Stimulated activated CD4-positive, alpha-beta T cell treated with anti-CD3 and anti-CD28 coated beads, Interleukin-4, amount 100 ng/mL, for 24 hours (primary cell): ENCODE data around the gene PCNX1.

Source experiments
- DNase-seq: peaks from one replicate; pipeline ENCODE4 v3.0.0-alpha.2; 2020

PCNX1 gene

DNA sequence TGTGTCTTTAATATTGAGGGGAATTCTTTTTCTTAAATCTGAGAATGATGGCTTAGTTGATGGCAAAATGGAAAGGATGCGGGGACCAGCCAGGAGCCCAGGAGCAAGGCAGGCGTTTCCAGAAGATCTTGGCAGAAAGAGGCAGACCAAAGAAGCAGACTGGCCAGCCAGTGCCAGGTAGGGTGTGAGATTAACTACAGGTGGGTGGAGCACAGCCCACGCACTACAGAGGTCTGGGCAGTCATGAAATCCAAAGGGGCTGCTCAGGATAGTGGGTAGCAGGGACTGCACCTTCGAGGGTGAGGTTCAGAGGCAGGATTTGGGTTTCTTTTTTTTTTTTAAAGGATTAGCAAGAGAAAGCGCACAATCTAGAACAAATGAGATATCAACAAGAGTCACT, 17.7 kb upstream of the PCNX1 start:
- no peak for DNase-seq

GRCh38 chr14:70890826-70891659, 16.2 kb upstream of the PCNX1 start:
- DNase-seq, result no peak

DNA sequence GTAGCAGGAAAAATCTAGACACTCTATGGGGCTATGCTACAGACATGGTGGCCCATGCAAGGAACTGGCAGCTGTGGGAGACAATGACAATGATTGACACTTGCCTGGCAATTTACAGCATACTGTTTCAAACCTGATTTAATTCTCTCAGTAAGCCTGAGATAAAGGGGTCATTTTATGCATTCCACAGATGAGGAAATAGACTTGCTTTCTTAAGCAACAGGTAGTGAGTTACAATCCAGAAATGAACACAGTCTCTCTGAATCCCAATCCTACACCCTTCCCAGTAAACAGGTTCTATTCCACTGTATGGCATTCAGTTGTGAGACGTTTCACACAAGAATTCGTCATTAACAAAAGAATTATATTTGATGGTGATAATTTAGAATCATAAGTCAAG, 15.5 kb upstream of the PCNX1 start:
- no peak for DNase-seq

DNA sequence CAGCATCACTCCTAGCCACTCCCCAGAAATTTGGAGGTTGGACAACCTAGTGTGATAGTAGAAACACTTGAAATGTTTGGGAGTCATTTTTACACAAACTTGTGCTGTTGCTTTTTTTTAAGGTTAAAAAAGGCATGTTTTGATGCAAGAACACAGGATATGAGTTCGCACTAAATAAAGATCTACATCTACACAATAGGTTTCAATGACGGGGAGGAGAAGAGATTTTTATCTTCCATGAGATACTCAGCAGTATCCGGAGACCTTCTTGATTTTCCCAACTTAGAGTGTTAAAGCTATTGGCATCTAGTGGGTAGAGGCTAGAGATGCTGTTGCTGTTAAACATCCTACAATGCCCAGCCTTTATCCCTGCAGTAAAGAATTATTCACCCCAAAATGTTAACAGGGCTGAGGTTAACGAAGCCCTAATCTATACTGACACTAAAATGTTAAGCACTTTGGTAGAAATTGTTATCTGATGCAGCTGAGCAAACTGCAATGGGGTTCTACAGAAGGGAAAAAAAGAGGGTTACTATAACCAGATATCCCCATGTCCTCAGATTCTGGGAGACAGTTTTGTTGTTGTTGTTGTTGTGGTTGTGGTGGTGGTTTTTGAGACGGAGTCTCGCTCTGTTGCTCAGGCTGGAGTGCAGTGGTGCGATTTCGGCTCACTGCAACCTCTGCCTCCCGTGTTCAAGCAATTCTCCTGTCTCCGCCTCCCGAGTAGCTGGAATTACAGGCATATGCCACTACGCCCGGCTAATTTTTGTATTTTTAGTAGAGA, 14.0 kb upstream of the PCNX1 start:
- DNase-seq, result no peak

GRCh38 chr14:70893858-70894291, 13.4 kb upstream of the PCNX1 start:
- no peak for DNase-seq

GRCh38 chr14:70894868-70895267, 12.4 kb upstream of the PCNX1 start:
- DNase-seq, result no peak

DNA sequence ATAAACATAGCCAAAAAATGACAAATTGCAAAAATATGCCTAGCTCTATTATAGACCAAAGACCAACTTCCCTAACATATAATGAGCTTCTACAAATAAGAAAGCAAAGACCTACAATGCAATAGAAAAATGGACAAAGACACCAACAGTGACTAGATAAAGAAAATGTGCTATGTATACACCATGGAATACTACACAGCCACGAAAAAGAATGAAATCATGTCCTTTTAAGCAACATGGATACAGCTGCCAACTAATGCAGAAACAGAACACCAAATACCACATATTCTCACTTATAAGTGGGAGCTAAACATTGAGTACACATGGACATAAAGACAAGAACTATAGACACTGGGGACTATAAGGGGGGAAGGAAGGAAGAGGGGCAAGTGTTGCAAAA, 10.9 kb upstream of the PCNX1 start:
- no peak for DNase-seq

GRCh38 chr14:70896981-70897380, 10.3 kb upstream of the PCNX1 start:
- DNase-seq, result no peak

DNA sequence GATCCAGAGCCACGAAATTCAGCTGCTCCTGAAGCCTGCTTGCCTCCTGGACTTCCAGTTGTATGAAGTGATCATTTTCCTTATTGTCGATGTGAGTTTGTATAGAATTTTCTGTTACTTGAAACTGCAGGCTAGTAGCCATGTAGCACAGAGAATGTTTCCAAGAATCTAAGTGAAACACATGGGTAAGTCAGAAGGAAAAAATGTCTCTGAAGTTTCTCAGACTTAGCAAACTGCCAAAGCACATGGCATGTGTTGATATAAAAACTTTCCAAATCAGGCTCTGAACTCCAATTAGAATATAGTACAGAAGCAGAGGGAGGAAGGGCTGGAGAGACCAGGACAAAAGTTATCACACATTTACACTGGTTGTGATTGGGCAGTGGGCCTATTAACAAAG, 9.8 kb upstream of the PCNX1 start:
- no peak for DNase-seq

DNA sequence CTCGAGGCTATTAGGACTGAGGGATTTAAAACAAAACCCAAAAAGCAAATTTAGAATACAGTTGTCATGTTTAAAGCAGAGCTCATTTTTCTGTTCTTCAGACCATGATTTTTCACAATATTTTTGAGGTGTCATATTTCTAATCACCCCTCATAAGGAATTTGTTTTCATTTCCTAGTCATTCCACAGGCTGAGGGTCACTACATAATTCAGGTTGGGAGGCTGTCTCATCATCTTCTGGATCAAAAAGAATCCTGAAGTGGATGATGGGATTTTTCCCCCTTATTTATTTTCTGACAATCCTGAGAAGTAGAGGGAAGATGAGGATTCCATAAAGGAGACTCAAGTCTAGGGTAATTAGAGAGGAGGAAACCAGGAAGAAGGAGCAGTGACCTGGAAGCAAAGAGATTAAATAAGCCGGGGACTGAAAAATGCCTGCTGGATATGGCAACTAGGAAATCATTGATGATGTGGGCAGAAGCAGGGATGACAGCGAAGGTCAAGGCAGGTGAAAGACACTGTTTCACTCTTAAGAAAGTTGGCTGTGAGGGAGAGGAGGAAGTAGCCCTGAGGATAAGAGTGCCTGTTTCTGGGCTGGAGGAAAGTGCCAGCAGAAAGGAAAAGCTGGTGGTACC, 9.0 kb upstream of the PCNX1 start:
- DNase-seq, result no peak

DNA sequence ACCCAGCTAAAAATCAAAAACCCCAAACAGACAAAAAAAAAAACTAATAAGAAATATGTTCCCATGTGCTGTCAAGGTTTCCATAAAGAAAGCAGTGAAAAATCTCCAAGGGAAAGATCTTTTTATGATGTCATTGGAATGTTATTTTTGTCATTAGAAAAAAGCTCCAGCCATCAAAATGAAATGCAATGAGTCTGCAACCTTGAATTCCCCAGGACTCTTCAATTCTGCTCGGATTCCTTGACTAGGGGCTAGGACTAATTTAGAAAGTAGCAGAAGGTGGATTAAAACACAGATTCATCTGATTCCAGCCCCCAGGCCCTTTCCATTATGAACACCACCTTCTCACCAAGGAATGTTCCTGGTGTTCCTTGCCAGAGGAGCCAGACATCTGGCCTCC, 6.0 kb upstream of the PCNX1 start:
- DNase-seq, result no peak

DNA sequence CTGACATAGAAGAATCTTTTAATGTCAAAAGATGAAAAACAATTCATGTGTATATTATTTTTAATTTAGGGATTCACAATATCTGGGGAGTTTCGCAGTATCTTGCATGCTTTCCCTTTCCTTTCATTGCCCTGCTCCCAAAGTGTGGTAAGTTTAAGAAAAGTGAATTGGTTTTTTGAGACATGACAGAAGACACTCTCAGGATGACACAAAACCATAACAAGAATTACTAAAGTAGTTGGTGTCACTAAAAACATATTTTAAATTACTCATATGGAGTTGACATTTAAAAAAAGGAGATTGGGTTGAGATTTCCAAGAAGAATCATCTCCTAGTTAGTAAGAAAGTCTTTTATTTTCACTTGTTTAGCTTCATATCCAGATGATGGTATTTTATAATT, 5.1 kb upstream of the PCNX1 start:
- no peak for DNase-seq

DNA sequence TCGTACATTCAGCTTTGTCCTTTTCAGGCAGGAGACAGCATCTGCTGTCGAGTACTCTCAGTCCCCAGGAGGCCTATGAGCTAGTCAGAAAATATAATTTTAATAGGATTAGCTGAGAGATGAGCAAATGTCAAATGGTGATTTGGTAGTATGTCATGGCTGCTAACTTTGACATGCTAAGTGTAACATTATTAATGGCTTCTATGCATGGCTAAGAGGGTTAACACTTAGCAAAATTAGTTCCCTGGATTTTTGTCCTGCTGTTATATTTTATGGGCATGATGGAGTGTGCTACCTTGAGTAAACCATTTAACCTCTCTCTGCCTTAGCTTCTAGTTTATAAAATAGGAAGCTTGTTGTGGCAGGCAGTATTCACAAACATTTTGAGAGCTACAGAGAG, 2.9 kb upstream of the PCNX1 start:
- no peak for DNase-seq

DNA sequence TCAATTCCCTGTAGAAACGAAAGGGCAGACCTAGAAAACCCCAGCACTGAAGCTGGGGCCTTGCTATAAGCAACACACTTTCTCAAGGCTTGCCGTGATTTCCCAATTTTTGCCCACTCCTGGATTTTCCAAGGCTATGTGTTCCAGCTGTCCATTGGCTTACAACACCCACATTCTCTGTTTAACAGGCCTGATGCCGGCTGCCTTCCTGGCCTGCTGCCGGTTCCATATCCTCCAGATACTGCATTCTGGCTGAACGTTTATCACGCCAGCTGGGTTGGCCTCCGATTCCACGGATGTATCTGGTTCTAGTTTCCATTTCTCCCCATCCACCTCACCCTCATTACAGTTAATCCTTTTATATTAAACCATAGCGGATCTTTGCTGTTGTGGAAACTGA, 2.0 kb upstream of the PCNX1 start:
- no peak for DNase-seq

DNA sequence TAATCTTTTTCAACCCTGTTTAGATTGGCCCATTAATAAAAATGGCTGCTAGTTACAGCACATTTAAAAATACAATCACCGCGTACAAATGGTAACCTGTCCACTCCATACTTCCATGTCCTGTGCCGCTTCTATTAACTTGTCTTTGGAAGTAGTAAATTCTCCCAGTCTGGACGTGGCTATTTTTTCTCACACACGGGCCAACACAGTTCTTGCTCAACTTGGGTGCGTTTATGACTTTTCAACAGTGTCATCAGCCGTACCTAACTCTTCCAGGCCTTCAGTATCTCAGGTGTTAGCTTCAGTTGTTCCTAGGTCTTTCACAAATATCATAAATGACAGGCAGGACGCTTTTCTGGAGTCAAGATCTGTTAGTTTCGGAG, 475 bp upstream of the PCNX1 start:
- no peak for DNase-seq

DNA sequence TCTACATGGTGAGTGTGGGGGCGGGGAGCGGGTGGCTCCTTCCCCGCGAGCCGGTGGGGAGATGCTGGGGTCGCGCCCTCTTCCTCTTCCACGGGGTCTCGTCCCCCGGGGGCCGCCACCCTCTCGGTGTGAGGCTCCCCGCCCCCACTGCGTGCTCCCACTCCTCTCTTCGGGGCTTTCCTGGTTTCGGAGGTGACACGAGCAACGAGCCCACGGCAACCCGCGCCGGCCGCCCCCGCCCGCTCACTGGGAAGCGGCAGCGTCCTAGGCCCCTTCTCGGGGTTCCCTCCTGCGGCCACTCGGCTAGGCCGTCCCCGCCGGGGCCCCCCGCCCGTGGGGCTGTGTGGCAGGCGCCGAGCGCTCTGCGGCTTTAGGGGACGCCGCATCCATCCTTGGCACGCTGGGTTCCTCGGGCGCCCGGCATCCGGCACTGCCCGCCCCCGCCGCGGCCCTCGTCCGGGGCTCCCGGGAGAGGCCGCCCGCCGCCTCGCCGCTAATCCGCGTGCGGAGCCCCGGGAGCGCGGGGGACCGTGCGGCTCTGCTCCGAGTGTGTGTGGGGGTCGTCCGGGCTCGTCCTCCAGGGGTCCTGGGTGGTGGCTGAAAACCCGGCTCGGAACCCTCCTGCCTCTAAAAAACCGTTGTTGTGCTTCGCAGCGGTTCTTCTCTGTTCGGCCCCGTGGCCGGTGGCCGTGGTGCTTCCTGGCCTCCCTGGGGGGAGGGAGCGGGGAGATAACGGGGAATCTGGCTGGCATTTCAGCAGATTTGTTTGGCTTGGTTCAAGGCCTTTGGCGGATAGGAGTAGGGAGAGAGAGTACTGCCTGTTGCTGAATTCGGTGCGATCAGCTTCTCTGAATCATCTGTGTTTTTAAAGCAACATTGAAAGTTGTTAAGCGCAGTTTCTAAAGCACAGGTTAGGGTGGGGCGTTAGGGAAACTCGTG, 1.0 kb downstream of the PCNX1 start:
- DNase-seq, result peak; percentile 62

GRCh38 chr14:70908935-70909641, 1.8 kb downstream of the PCNX1 start:
- no peak for DNase-seq

DNA sequence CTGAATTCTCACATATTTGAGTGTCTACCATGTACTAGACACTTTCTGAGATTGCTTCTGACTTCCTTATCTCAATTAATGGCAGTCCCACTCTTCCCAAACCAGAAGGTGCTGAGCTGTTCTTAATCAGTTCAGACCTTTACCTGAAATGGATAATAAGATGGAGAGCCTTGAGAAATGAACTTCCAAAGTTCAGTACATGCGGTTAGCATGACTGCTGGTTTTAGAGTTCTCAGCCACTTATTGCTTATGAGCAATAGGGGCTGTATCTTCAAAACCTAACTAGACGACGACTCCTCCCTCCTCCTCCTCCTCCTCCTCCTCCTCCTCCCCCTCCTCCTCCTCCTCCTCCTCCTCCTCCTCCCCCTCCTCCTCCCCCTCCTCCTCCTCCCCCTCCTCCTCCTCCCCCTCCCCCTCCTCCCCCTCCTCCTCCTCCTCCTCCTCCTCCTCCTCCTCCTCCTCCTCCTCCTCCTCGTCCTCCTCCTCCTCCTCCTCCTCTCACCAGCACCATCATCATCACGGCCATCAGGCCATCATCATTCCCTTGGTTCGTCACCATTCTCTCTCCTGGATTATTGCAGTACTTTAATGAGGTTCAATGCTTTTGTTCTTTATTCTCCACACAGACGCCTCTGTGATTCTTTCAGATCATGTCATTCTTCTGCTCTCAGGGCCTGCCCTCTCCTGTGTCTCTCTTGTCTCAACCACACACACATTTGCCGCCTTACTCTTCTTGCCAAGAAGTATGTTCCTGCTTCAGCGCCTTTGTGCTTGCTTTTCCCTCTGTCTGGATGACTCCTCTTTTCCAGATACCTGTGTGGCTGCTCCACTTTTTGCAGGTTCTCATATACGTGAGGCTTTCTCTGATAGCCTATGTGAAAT, 2.7 kb downstream of the PCNX1 start:
- DNase-seq, result no peak

DNA sequence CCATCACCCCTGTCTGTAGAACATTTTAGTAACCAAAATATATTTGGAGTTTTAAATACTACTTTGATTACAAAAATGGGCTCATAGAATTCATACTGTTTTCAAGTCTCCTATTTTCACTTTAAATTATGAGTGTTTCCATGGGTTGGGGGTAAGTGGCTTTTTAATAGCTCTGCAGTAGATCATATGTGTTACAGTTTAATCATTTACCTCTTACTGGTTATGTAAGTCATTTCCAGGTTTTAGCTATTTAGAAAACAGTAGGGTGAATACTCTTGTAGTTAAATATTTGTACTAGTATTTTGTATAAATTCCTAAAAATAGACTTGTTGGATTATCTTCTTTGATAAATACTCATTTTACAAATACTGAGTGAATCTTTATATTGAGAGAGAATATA, 8.2 kb downstream of the PCNX1 start:
- no peak for DNase-seq

DNA sequence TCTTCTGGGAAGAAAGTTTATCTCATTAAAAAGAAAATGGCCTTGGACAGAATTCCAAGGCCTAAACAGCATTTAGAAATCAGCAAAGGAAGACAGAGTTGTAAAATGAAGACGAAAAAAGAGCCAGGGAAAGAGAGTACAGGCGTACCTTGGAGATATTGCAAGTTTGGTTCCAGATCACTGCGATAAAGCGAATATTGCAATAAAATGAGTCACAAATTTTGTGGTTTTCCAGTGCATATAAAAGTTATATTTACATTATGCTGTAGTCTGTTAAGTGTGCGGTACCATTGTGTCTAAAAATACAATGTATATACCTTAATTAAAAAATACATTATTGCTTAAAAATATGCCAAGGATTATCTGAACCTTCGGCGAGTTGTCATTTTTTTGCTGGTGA, 9.0 kb downstream of the PCNX1 start:
- DNase-seq, result no peak

DNA sequence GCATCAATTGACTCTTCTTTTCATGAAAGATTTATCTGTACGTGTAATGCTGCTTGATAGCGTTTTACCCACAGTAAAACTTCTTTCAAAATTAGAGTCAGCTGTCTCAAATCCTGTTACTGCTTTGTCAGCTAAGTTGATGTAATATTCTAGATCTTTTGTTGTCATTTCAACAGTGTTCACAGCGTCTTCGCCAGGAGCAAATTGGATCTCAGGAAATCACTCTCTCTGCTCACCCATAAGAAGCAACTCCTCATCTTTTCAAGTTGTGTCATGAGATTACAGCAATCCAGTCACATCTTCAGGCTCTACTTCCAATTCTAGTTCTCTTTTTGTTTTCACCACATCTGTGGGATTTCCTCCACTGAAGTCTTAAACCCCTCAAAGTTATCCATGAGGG, 9.5 kb downstream of the PCNX1 start:
- DNase-seq, result no peak
